ENCODE measurements around the gene COLEC11. TPM values are rescaled to one million over a fixed set of nuclear protein-coding genes. Genes with fewer than 3 reads are reported as not detected.

The COLEC11 gene
- total and polyA plus RNA-seq, 10 of the 15 experiments (the other 5 are each of a cell fraction or from before 2014, with no cell fraction given): 0.08 to 0.74 (median 0.14) TPM; not detected in 4

GRCh38 chr2:3624059-3624794, 29.3 kb downstream of the COLEC11 start:
- POLR2A ChIA-PET: interaction anchor here (1.0 to 2.0 kb wide), 9 partner anchors 10 to 201 kb away, joined by 3 to 12 read pairs (median 5); partner anchors contain the start of gene RNASEH1
- CTCF ChIA-PET: interaction anchor here (2.1 kb wide), 1 partner anchor 28 kb away, joined by 7 read pairs; no protein-coding TSS in a partner anchor
- in situ Hi-C loops (cut with MboI) (no loop called here), intact Hi-C loops (cut with micrococcal nuclease; ENCODE audit: unreplicated experiment) (no loop called here)
- Histone ChIP-seq H3K9me3 (replicated peaks; ENCODE audit: control insufficient read depth, insufficient read depth, low read length) (no peaks in the 10 kb centered on the region), H3K79me2 (ENCODE audit: control insufficient read depth, insufficient read depth, low read length) (no peaks in the 10 kb centered on the region), H3K9ac (ENCODE audit: control insufficient read depth, insufficient read depth, low read length) (no peak overlapping the region), H3K27me3 (replicated peaks in 1 of 2; ENCODE audit: control insufficient read depth in 2 of 2, insufficient read depth in 2 of 2, low read length in 1 of 2) (no peaks in the 10 kb centered on the region), H3K36me3 (ENCODE audit: control insufficient read depth in 2 of 2, insufficient read depth in 2 of 2, low read length in 1 of 2) (no peaks in the 10 kb centered on the region), H3K27ac (ENCODE audit: control insufficient read depth, insufficient read depth) (peak overlapping the region; percentile 51), H4K20me1 (ENCODE audit: control insufficient read depth, insufficient read depth) (no peaks in the 10 kb centered on the region), H3K4me2 (ENCODE audit: control insufficient read depth, insufficient read depth) (peak overlapping the region; percentile 11; the same call in 1 of the 2 replicates), H2AFZ (ENCODE audit: control insufficient read depth, low read depth, low read length) (peak overlapping the region; percentile 59), H3K4me3 (no peak overlapping the region; the same call in 1 of the 2 replicates), H3K4me1 (ENCODE audit: control insufficient read depth, insufficient read depth, low read length) (peaks cover 8% of the 10 kb centered on the region; the same call in 1 of the 2 replicates)
- DNase-seq (ENCODE audit: low read depth, low spot score) (peak; percentile 46), ATAC-seq (peak; percentile 89), FAIRE-seq (peak; percentile 54)
- RAD21 ChIA-PET (ENCODE audit: unreplicated experiment): interaction anchor here (0.6 to 1.8 kb wide), 10 partner anchors 14 to 177 kb away, joined by 3 to 15 read pairs (median 4); partner anchors contain the start of gene RNASEH1
- BruUV-seq (replicated peaks): no TSS peak
- SMC1A ChIA-PET (ENCODE audit: uncharacterized antibody, unreplicated experiment): interaction anchor here (0.6 to 3.1 kb wide), 12 partner anchors 15 to 417 kb away, joined by 3 to 27 read pairs (median 4); no protein-coding TSS in a partner anchor
- WGBS (ENCODE audit: insufficient coverage, insufficient replicate concordance, low lambda C conversion rate, missing lambda C conversion rate): 24% methylated on average over 4 of the region's 4 CpGs
- TF ChIP-seq IKZF1 (conservative IDR thresholded peaks at IDR 0.05): peak; percentile 64
- TF ChIP-seq RAD21 (IDR thresholded peaks at IDR 0.05; ENCODE audit: insufficient read depth, low read depth, low read length): no peak
- TF ChIP-seq FOS (IDR thresholded peaks at IDR 0.05; ENCODE audit: borderline replicate concordance, extremely low read depth, insufficient read length): no peak
- TF ChIP-seq SUZ12 (IDR thresholded peaks at IDR 0.05; ENCODE audit: unreplicated experiment): no peak
- TF ChIP-seq RCOR1 (conservative IDR thresholded peaks at IDR 0.05; ENCODE audit: low read depth, low read length): no peak
- no peak for TF ChIP-seq TARDBP (IDR thresholded peaks at IDR 0.05; ENCODE audit: borderline replicate concordance)
- TF ChIP-seq BMI1 (IDR thresholded peaks at IDR 0.05; ENCODE audit: borderline replicate concordance): no peak
- no peak for TF ChIP-seq ATF7 (IDR thresholded peaks at IDR 0.05; ENCODE audit: low read depth)
- TF ChIP-seq LARP7 (IDR thresholded peaks at IDR 0.05): no peak
- TF ChIP-seq, protein P1, sequence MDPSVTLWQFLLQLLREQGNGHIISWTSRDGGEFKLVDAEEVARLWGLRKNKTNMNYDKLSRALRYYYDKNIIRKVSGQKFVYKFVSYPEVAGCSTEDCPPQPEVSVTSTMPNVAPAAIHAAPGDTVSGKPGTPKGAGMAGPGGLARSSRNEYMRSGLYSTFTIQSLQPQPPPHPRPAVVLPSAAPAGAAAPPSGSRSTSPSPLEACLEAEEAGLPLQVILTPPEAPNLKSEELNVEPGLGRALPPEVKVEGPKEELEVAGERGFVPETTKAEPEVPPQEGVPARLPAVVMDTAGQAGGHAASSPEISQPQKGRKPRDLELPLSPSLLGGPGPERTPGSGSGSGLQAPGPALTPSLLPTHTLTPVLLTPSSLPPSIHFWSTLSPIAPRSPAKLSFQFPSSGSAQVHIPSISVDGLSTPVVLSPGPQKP (IDR thresholded peaks at IDR 0.05; ENCODE audit: low read depth, low read length): no peak
- TF ChIP-seq DPF2 (IDR thresholded peaks at IDR 0.05): peak; percentile 32; the same call in 1 of the 2 replicates
- TF ChIP-seq TCF12 (IDR thresholded peaks at IDR 0.05; ENCODE audit: low read depth, low read length): peak; percentile 57; the same call in 1 of the 2 replicates
- peak; percentile 33; the same call in 1 of the 2 replicates for TF ChIP-seq PAX5 (IDR thresholded peaks at IDR 0.05; ENCODE audit: borderline replicate concordance, low read depth, low read length)
- no peak for TF ChIP-seq KLF5 (IDR thresholded peaks at IDR 0.05; ENCODE audit: partially characterized antibody)
- 0 out of 4 replicates have a peak, but pooled peaks have one; percentile 9 to 14 for TF ChIP-seq EP300 (IDR thresholded peaks at IDR 0.05; ENCODE audit: borderline replicate concordance in 1 of 2, control insufficient read depth in 1 of 2, low read depth in 2 of 2, low read length in 2 of 2)
- no peak for TF ChIP-seq MTA3 (IDR thresholded peaks at IDR 0.05; ENCODE audit: borderline replicate concordance, low read length)
- TF ChIP-seq, protein P2, sequence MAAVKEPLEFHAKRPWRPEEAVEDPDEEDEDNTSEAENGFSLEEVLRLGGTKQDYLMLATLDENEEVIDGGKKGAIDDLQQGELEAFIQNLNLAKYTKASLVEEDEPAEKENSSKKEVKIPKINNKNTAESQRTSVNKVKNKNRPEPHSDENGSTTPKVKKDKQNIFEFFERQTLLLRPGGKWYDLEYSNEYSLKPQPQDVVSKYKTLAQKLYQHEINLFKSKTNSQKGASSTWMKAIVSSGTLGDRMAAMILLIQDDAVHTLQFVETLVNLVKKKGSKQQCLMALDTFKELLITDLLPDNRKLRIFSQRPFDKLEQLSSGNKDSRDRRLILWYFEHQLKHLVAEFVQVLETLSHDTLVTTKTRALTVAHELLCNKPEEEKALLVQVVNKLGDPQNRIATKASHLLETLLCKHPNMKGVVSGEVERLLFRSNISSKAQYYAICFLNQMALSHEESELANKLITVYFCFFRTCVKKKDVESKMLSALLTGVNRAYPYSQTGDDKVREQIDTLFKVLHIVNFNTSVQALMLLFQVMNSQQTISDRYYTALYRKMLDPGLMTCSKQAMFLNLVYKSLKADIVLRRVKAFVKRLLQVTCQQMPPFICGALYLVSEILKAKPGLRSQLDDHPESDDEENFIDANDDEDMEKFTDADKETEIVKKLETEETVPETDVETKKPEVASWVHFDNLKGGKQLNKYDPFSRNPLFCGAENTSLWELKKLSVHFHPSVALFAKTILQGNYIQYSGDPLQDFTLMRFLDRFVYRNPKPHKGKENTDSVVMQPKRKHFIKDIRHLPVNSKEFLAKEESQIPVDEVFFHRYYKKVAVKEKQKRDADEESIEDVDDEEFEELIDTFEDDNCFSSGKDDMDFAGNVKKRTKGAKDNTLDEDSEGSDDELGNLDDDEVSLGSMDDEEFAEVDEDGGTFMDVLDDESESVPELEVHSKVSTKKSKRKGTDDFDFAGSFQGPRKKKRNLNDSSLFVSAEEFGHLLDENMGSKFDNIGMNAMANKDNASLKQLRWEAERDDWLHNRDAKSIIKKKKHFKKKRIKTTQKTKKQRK (IDR thresholded peaks at IDR 0.05; ENCODE audit: low read depth, low read length): no peak
- no peak for TF ChIP-seq EZH2 (IDR thresholded peaks at IDR 0.05; ENCODE audit: borderline replicate concordance, control insufficient read depth, low read depth, low read length)

Data from GM12878 (cell line).